BJ (cell line): ENCODE data around the gene GRB2. TPM values are rescaled to one million over a fixed set of nuclear protein-coding genes. Genes with fewer than 3 reads are reported as not detected.
"Not testable (repeated sequence)": the region's sequence is repeated elsewhere in the genome, so short reads cannot be mapped to it uniquely, and the experiment has no call there.

Experiments
- CTCF ChIA-PET: fragments of 350-600 bp; formaldehyde crosslinking; extraction: SDS; loops from one replicate; lab custom pipeline; 2021; ENCODE audit warnings: antibody characterized with exemption, inconsistent platforms; lab: Yijun Ruan, JAX
- POLR2A ChIA-PET: fragments of 300-600 bp; sonication (Branson Sonifier 250); formaldehyde crosslinking; extraction: SDS; loops from one replicate; lab custom pipeline; 2021; ENCODE audit warnings: antibody characterized with exemption; lab: Charles Lee
- DNase-seq: peaks from one replicate; pipeline ENCODE4 v3.0.0-alpha.2; 2011; ENCODE audit warnings: low read depth
- H3K27me3 ChIP-seq: 2 replicates; pipeline ENCODE4 v1.6.0; 2011; ENCODE audit warnings: low read length; ENCODE audit not compliant: control insufficient read depth, insufficient read depth
- H3K36me3 ChIP-seq: 2 replicates; pipeline ENCODE4 v1.5.1; 2011; ENCODE audit warnings: low read length; ENCODE audit not compliant: control insufficient read depth, insufficient read depth
- H3K4me3 ChIP-seq: 2 replicates; pipeline ENCODE4 v1.5.1; 2011; ENCODE audit warnings: low read depth, mild to moderate bottlenecking, control low read depth, low read length
- polyA plus RNA-seq: library from polyadenylated mRNA; depleted of rRNA; stranded (reverse); fragments of >200 nt; gene quantifications from 2 replicates; pipeline ENCODE4 v1.2.3, GENCODE V29; 2011
- TF ChIP-seq, protein P1 (sequence below): IDR thresholded peaks from 2 replicates; pipeline ENCODE4 v1.5.1; 2011; ENCODE audit warnings: low read depth, mild to moderate bottlenecking, control low read depth, inconsistent platforms, low read length, moderate library complexity; ENCODE audit not compliant: insufficient read depth

The GRB2 gene
- polyA plus RNA-seq, 1 experiment = 50.7 TPM

DNA sequence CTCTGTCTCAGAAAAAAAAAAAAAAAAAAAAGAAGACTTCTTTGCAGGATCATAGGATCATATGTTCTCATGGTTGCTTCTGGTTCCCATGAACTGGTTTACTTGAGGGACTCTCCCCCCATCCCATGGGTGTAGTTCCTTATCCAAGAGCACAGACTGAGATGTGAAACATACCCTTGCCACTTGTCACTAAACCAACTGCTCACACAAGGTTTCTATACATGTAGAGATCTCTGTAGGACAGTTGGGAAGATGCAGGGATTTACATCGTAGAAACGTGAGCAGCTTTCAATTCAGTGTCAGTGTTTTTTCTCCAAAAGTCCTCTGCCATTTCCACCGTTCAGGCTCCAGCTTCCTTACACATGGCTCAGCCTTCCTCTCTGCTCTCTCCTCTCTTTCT lies 39.8 kb upstream of the GRB2 start:
- no peaks in the 10 kb centered on the region for H3K36me3 ChIP-seq
- POLR2A ChIA-PET = no interaction called here
- TF ChIP-seq, protein P1, sequence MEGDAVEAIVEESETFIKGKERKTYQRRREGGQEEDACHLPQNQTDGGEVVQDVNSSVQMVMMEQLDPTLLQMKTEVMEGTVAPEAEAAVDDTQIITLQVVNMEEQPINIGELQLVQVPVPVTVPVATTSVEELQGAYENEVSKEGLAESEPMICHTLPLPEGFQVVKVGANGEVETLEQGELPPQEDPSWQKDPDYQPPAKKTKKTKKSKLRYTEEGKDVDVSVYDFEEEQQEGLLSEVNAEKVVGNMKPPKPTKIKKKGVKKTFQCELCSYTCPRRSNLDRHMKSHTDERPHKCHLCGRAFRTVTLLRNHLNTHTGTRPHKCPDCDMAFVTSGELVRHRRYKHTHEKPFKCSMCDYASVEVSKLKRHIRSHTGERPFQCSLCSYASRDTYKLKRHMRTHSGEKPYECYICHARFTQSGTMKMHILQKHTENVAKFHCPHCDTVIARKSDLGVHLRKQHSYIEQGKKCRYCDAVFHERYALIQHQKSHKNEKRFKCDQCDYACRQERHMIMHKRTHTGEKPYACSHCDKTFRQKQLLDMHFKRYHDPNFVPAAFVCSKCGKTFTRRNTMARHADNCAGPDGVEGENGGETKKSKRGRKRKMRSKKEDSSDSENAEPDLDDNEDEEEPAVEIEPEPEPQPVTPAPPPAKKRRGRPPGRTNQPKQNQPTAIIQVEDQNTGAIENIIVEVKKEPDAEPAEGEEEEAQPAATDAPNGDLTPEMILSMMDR = no peak
- H3K4me3 ChIP-seq = no peak overlapping the region
- CTCF ChIA-PET = interaction anchor here (1.2 to 1.9 kb wide), 2 partner anchors 9 to 12 kb away, joined by 3 to 4 read pairs; partner anchors contain the start of gene TMEM94
- DNase-seq = no peak
- no peaks in the 10 kb centered on the region for H3K27me3 ChIP-seq

DNA sequence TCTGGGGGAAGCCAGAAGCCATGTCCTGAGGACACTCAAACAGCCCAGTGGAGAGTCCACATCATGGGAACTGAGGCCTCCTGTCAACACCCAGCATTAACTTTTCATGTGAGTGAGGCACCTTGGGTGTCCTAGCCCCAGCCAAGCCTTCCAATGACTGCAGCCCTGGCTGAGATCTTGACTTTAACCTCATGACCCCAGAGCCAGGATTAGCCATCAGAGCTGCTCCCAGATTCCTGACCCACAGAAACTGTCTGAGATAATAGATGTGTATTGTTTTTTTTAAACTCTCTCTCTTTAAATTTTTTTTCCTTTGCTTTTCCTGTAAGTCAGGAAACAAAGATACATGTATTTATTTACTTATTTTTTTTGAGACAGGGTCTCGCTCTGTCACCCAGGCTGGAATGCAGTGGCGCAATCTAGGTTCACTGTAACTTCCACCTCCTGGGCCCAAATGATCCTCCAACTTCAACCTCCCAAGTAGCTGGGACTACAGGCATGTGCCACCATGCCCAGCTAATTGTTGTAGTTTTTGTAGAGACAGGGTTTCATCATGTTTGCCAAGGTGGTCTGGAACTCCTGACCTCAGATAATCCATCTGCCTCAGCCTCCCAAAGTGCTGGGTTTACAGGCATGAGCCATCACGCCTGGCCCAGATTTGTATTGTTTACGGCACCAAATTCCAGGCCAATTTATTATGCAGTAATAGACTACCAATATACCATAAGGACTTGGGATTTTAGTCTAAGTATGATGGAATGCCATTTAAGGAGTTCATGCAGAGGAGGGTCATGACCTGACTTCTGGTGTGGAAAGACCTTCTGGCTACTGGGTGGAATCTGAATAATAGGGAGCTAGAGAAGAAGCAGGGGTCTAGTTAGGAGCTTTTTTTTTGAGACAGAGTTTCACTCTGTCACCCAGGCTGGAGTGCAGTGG lies 37.0 kb upstream of the GRB2 start:
- POLR2A ChIA-PET = no interaction called here
- no peak overlapping the region for H3K4me3 ChIP-seq
- CTCF ChIA-PET = interaction anchor here (0.6 kb wide), 1 partner anchor 1000 kb away, joined by 3 read pairs; no protein-coding TSS in a partner anchor
- no peak for DNase-seq
- no peaks in the 10 kb centered on the region for H3K27me3 ChIP-seq
- TF ChIP-seq, protein P1 = no peak
- no peaks in the 10 kb centered on the region for H3K36me3 ChIP-seq

DNA sequence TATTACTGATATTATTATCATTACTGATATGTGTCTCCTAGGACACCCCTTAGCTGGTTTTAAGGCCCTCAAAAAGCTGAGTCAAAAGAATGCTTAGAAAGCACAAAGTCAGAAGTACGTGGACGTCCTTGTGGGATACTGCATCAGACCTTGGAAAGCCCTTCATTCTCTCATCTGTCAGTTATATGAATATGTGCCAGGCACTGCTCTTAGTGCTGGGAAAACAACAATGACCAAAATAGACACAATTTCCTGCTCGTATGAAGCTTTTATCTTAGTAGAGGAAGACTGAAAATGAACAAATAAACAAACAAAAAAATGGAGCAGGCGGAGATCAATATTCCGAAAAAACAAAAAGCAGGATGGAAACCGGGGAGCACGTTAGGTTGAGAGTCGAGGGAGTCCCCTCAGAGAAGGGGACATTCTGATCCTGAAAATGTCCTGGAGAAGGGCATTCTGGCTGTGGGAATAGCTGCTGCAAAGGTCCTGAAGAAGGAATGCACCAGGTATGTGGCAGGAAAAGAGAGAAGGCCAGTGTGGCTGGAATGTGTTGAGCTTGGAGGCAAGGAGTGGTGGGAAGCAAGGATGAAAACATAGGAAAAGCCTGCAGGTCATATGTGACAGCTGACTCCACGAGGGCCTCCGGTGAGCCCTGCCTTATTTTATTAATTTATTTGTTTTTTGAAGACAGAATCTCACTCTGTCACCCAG lies 35.4 kb upstream of the GRB2 start:
- CTCF ChIA-PET = interaction anchor here (0.6 kb wide), 2 partner anchors 89 to 128 kb away, joined by 3 to 4 read pairs; no protein-coding TSS in a partner anchor

DNA sequence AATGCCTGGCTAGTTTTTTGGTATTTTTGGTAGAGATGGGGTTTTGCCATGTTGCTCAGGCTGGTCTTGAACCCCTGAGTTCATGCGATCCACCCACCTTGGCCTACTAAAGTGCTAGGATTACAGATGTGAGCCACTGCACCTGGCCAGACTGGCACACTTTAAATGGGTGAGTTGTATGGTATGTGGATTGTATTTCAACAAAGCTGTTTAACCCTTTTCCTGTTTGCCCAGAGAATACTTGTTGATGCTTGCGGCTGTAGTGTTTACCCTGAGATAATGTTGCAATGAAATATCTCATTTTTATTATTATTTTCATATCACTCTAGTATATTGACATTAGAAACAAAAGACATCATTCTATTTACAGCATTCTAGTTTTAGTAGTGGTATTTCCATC lies 33.8 kb upstream of the GRB2 start:
- ChIA-PET POLR2A (no interaction called here), CTCF (no interaction called here)
- TF ChIP-seq, protein P1 = no peak
- no peak for DNase-seq
- no peaks in the 10 kb centered on the region for H3K27me3 ChIP-seq
- H3K4me3 ChIP-seq = no peak overlapping the region
- H3K36me3 ChIP-seq = no peaks in the 10 kb centered on the region

More for the DNA sequence above, 35.4 kb upstream of the GRB2 start:
- no peak for DNase-seq
- POLR2A ChIA-PET = no interaction called here
- TF ChIP-seq, protein P1 = no peak
- no peaks in the 10 kb centered on the region for H3K27me3 ChIP-seq
- H3K36me3 ChIP-seq = no peaks in the 10 kb centered on the region
- no peak overlapping the region for H3K4me3 ChIP-seq

DNA sequence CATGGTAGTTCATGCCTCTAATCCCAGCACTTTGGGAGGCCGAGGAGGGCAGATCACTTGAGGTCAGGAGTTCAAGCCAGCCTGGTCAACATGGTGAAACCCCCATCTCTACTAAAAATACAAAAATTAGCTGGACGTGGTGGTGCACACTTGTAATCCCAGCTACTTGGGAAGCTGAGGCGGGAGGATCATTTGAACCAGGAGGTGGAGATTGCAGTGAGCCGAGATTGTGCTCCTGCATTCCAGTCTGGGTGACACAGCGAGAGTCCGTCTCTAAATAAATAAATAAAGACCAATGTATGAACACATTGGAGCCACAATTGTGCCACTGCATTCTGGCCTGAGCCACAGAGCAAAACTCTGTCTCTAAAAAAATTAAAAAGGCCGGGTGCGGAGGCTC lies 31.9 kb upstream of the GRB2 start:
- H3K27me3 ChIP-seq, H3K36me3 ChIP-seq, CTCF ChIA-PET, H3K4me3 ChIP-seq, DNase-seq, POLR2A ChIA-PET: not testable (repeated sequence)

DNA sequence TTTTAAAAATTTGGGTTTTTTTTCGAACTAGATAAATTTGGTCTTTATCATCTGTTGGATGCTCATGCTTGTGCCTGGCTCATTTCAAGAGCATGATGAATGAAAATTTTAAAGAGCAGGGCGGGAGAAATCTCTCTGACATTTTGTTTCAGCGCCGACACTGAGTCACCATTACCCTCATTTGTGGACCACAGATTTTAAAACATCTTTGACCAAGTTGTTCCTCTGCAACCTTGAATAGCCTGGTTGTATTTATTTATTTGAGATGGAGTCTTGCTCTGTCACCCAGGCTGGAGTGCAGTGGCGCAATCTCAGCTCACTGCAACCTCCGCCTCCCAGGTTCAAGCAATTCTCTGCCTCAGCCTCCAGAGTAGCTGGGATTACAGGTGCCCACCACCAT lies 29.0 kb upstream of the GRB2 start:
- H3K4me3 ChIP-seq, DNase-seq, H3K36me3 ChIP-seq, POLR2A ChIA-PET, H3K27me3 ChIP-seq: not testable (repeated sequence)
- CTCF ChIA-PET = interaction anchor here (1.2 kb wide), 1 partner anchor 24 kb away, joined by 3 read pairs; no protein-coding TSS in a partner anchor
